Measurements from ENCODE around the gene GLI1. TPM values are rescaled to one million over a fixed set of nuclear protein-coding genes. Genes with fewer than 3 reads are reported as not detected.

The GLI1 gene
- total and polyA plus RNA-seq, 2 of the 13 experiments (the other 11 are each of a cell fraction or from before 2014, with no cell fraction given), result 0.09 to 0.20 TPM

GRCh38 chr12:57458665-57459054 is 925 bp upstream of the GLI1 start:
- in situ Hi-C loops (cut with HindIII; ENCODE audit: extremely low pct_ligation_motif_present, low pct_unique_long_range_greater_than_20kb) (loop anchor here (5.0 kb wide), 1 partner anchor 196 kb away; no protein-coding TSS in a partner anchor), intact Hi-C loops (cut with micrococcal nuclease; ENCODE audit: unreplicated experiment) (loop anchor here (10.0 kb wide), 1 partner anchor 704 kb away; the partner anchor contains the start of gene PRIM1)
- BruUV-seq (replicated peaks), result no TSS peak
- Histone ChIP-seq H3K36me3 (replicated peaks in 1 of 2; ENCODE audit: control insufficient read depth in 1 of 2, insufficient read depth in 2 of 2, low read length in 2 of 2) (no peaks in the 10 kb centered on the region), H4K20me1 (ENCODE audit: insufficient read depth, low read length) (no peaks in the 10 kb centered on the region), H3K4me1 (ENCODE audit: insufficient read depth, low read length) (peaks cover 82% of the 10 kb centered on the region), H3K27me3 (ENCODE audit: control insufficient read depth in 1 of 2, insufficient read depth in 2 of 2, low read length in 2 of 2) (peaks cover 0 to 9% of the 10 kb centered on the region in 2 experiments; a peak in 2 of 5 replicates), H3K4me2 (ENCODE audit: low read depth, low read length) (peak overlapping the region; percentile 100), H2AFZ (ENCODE audit: low read length) (no peak overlapping the region), H3K79me2 (ENCODE audit: insufficient read depth, low read length) (peaks cover 15% of the 10 kb centered on the region), H3K9ac (ENCODE audit: insufficient read depth, low read depth, low read length) (peak overlapping the region; percentile 64), H3K9me3 (ENCODE audit: low read length) (no peaks in the 10 kb centered on the region), H3K4me3 (replicated peaks in 1 of 3; ENCODE audit: insufficient read depth in 1 of 3, low read depth in 2 of 3, low read length in 3 of 3) (peak overlapping the region; percentile 63 to 94 (median 76)), H3K27ac (ENCODE audit: extremely low read length, insufficient read depth, low read length) (peak overlapping the region; percentile 43)
- no peak for DNase-seq (ENCODE audit: low spot score)
- no peak for FAIRE-seq
- no peak for TF ChIP-seq TOPORS (CRISPR knock-in tag; IDR thresholded peaks at IDR 0.05)
- peak; percentile 17; the same call in 1 of the 2 replicates for TF ChIP-seq HNF4A (CRISPR knock-in tag; IDR thresholded peaks at IDR 0.05)
- TF ChIP-seq ATF1 (CRISPR knock-in tag; IDR thresholded peaks at IDR 0.05), result 0 out of 2 replicates have a peak, but pooled peaks have one; percentile 2
- no peak for TF ChIP-seq ZNF772 (CRISPR knock-in tag; IDR thresholded peaks at IDR 0.05)
- TF ChIP-seq KLF6 (CRISPR knock-in tag; IDR thresholded peaks at IDR 0.05), result 0 out of 2 replicates have a peak, but pooled peaks have one; percentile 21
- TF ChIP-seq ESRRA (CRISPR knock-in tag; IDR thresholded peaks at IDR 0.05; ENCODE audit: low read depth), result 0 out of 2 replicates have a peak, but pooled peaks have one; percentile 16
- TF ChIP-seq, protein P1, sequence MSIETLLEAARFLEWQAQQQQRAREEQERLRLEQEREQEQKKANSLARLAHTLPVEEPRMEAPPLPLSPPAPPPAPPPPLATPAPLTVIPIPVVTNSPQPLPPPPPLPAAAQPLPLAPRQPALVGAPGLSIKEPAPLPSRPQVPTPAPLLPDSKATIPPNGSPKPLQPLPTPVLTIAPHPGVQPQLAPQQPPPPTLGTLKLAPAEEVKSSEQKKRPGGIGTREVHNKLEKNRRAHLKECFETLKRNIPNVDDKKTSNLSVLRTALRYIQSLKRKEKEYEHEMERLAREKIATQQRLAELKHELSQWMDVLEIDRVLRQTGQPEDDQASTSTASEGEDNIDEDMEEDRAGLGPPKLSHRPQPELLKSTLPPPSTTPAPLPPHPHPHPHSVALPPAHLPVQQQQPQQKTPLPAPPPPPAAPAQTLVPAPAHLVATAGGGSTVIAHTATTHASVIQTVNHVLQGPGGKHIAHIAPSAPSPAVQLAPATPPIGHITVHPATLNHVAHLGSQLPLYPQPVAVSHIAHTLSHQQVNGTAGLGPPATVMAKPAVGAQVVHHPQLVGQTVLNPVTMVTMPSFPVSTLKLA (IDR thresholded peaks at IDR 0.05), result no peak
- ChIA-PET CTCF (ENCODE audit: low intra/inter-chr PET ratio, low total read pairs) (interaction anchor here (1.4 kb wide), 1 partner anchor 151 kb away, joined by 5 read pairs; no protein-coding TSS in a partner anchor), POLR2A (interaction anchor here (0.8 to 1.8 kb wide), 6 partner anchors 24 to 347 kb away, joined by 3 to 11 read pairs (median 4); partner anchors contain the start of genes DDIT3, INHBC and SHMT2)
- 45% methylated on average over 3 of the region's 3 CpGs for whole genome bisulfite sequencing (ENCODE audit: low lambda C conversion rate)
- ATAC-seq, result no peak

All from HepG2 (cell line).